AG08395 (cell line): Measurements from ENCODE around the gene RAB7A.
A peak's percentile ranks its signal among the peaks of the same experiment; 100 is the strongest.
"Not testable (repeated sequence)": the region's sequence is repeated elsewhere in the genome, so short reads cannot be mapped to it uniquely, and the experiment has no call there.

Experiments used
- DNase-seq: peaks from one replicate; pipeline ENCODE4 v3.0.0; 2012; ENCODE audit warnings: mixed read lengths, low spot score

RAB7A gene

DNA sequence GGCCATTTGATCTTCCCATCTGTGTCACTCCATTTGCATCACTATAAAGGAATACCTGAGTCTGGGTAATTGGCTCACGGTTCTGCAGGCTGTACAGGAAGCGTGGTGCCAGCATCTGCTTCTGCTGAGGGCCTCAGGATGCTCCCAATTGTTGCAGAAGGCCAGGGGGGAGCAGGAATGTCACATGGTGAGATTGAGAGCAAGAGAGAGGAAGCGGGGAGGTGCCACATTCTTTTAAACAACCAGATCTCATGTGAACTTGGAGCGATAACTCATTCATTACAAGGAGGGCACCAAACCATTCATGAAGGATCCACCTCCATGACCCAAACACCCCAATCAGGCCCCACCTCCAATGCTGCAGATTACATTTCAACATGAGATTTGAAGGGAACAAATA is 13.1 kb upstream of the RAB7A start:
- no peak for DNase-seq

DNA sequence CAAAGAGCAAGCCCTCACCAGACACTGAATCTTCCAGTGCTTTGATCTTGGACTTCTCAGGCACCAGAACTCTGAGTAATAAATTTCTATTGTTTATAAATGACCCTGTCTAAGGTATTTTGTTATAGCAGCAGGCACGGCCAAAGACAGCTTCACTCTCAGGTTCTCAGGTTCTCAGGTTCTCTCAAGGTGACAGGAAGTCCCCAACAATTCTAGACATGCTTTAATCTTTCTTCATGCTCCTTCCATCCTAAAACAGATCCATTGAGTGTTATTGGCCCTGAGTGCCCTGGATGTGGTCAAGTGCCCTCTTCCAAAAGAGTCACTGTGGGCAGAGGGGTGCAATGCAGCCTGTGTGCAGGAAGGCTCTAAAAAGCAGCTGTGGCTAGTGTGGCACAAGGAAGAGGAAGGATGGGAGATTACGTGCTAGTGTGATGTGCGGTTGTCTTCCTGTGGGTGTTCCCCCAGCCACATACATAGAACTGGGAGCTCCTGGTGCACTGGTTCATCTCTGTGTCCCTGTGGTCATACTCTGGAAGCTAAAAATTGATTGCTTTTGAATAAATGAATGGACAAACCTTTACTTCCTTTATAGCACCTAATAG is 11.0 kb upstream of the RAB7A start:
- DNase-seq = no peak

DNA sequence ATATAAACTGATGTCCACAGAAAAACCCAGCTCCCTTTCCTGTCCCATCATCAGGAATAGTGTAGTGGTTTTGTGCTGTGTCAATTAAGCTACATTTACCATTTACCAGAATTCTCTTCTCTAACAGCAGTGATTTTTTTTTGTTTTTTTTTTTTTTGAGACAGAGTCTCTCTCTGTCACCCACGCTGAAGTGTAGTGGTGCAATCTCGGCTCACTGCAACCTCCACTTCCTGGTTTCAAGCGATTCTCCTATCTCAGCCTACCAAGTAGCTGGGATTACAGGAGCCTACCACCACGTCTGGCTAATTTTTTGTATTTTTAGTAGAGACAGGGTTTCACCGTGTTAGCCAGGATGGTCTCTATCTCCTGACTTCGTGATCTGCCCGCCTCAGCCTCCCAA is 7.1 kb upstream of the RAB7A start:
- not testable (repeated sequence) for DNase-seq

DNA sequence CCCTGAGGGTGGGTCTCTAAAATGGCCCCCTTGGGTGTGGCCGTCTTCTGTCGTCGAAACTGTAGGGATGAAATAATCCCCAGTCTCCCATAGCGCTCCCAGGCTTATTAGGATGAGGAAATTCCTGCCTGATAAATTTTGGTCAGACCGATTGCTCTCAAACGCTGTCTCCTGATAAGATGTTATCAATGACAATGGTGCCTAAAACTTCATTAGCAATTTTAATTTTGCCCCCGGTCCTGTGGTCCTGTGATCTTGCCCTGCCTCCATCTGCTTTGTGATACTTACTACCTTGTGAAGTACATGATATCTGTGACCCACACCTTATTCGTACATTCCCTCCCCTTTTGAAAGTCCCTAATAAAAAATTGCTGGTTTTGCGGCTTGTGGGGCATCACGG is 5.1 kb upstream of the RAB7A start:
- DNase-seq = no peak

DNA sequence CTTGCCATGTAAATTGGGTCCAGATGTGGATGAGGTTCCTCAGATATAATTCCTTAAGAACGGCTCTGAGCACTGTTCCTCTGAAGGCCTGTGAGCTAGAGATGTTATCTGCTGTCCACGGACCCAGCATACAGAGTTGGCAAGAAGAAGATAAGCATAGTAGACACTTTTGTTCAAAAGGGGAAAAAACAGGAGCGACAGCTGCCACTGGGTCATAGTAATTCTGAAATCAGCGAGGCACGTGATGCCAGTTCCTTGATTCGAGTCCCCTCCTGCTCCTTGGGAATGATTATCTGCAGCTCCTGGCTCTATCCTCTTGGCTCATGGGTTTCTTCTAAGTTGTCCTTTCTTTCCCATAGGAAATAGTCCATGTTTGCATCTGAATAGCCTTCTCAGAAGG is 2.5 kb upstream of the RAB7A start:
- no peak for DNase-seq

DNA sequence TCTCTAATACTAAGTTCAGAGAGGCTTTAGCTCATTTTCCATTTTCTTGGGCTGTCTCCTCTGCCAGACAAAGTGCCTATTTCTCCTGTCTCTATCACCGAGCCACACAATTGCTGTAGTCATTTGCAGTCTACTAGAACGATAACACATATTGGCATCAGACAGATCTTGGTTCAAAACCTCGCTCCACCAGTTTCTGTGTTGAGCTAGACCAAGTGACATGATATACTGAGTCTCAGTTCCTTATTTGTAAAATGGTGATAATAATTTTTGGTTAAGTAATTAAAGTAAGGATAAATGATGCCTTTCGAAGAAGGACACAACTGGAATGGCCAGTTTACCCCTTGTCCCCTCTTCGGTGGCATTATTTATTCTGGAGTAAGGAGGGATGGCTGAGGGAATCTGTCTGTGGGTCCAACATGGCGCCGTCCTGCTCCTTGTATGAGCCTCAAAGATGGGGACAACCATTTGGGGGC is 398 bp upstream of the RAB7A start:
- DNase-seq = no peak

DNA sequence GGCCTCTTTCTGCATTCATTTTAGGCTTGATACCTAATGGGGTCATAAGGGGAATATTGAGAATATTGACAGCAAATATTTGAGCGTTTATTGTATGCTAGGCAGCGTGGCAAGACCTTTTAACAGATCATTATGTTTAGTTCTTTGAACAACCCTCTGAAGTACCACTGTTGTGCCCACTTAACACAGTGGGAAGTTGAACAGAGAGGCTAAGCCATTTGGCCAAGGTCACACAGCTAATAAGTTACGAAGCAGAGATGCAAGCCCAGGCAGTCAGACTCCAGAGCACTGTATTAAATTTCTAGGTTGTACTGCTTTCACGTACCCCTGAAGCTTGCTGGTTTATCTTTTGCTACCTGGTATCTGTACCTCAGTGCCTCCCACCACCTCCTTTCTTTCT is 1.1 kb downstream of the RAB7A start:
- no peak for DNase-seq

DNA sequence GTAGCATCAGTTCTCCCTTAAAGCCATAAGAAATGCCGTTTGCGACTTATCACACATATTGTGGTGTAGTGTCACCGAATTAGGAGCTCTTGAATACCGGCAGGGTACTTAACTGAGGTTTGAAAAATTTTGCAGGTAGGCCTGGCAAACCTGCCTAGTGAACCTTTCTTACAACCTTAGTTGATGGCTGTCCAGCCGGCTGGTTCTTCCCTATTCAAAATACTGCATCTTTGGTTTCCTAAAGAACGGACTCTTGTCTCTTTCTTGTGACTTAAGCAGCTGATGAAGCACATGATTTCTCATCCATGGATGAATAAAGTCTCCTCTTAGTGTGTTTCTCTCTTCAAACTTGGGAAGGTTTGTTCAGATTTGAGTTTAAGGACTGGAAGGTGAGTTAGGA is 1.5 kb downstream of the RAB7A start:
- no peak for DNase-seq

DNA sequence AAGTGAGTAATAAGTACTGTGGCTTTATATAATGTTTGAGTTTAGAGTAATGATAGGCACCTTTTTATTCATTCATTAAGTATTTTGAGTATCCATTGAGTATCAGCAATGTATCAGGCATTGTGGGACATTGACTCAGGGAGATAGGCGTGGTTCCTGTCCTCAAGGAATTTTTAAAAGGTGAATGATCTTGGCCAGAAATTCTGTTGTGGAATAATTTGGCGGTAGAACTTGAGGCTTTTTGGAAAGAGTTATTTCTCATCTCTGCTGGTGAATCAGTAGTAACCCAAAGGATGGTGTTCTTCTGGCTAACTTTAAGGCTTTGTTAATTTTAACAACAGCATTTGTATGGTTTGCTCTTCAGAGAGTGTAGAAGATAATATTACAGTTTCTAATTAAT is 2.0 kb downstream of the RAB7A start:
- DNase-seq = peak; percentile 30

DNA sequence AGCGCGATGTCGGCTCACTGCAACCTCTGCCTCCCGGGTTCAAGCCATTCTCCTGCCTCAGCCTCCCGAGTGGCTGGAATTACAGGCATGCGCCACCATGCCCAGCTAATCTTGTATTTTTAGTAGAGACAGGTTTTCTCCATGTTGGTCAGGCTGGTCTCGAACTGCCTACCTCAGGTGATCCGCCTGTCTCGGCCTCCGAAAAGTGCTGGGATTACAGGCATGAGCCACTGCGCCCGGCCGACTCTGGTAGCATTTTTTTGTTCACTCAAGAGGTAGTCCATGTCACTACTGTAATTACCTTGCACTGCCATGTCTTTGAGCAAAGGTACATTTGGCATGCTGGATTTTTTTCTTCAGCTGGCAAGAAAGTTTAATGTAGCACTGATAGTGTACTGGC is 2.5 kb downstream of the RAB7A start:
- not testable (repeated sequence) for DNase-seq

DNA sequence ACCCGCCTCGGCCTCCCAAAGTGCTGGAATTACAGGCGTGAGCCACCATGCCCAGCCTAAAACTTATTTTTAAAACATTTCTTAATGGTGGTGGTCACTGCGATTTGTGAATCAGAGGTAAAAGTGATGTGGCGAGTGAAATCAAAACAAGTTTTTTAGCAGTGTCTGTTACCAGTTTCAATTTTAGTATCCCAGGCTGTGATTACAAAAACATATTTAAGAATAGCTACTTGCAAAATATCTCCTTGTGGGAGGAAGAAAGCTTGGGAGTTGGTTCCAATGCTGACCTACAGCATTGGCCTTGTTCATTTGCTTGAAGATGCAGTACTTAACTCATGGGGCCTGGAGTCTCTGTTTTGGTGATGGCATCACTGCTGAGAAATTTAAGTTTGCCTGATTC is 4.5 kb downstream of the RAB7A start:
- no peak for DNase-seq

DNA sequence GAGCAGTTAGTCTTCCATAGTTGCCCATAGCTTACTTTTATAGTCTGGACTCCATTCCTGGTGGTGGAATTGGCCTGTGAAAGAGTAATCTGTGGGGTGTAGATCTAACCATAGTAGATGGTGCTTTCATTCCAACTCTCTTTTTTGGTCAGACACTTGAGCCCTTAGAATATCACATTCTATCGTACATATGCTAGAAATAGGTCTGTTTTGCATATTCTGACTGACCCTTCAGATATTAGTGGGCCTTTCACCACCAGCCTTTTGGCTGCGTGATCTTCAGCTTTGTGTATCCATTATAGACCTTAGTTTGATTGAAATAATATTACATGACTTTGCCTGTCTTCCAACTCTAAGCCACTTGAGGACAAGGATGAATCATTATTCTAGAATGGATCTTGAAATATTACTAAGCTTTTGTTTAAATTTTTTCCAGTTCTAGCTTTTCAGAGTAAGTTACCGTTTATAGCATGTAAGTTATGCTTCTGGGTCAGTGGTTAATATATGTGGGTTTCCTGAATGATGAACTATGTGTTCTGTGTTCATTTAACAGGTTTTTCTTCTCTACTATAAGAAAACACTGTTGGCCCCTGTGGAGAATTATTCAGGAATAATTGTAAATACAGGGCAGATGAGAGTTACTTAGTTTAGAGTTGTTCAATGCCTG is 8.7 kb downstream of the RAB7A start:
- no peak for DNase-seq

DNA sequence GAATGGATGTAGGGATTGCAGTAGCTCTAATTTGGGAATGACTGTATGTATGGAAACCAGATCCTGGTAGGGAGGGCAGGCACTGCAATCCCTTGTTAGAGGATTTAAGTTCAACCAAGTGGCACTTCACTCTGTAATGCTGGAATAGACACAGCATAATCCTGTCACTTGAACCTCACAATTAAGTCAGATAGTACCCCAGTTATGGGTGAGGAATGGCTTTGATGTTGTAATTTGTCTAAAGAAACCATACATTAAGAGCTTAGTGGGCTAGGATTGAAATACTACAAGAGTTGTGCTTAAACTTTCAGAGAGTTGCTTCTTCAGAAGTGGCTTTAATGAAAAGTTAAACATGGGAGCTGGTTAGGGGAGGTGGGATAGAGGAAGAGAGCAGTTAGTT is 9.3 kb downstream of the RAB7A start:
- no peak for DNase-seq

DNA sequence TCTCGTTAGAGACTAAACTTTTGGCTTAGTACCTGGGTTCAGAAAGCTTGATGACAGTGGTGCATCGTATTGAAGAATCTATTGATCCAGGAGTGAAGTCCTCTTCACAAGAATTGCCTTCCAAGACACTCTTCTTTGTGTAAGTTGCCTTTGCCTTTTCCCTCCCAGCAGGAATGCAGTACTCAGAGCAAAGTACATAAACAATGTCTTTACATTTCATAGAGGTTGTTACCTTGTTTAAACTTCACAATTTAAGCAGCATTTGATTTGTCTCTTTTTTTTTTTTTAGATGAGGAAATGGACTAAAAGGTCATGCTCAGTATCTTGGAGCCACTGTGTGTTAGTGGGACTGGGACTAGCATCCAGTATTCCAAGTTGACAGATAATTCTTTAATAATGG is 9.9 kb downstream of the RAB7A start:
- DNase-seq = no peak

DNA sequence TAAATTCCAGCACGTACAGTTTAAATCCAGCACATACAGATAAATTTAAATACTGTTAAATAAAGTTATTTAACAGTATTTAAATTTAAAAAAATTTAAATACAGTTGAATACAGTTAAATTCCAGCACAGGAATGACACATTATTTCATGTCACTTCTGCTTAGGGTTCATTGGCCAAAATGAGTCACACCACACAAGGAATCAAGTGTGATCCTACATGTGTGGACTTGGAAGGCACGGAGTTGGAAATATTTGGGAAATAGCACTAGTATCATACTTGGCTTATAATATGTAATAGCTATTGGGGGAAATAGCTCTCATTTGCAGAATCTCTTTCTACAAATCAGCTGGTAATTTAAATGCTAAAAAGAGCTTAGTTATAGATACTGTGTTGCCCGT is 10.6 kb downstream of the RAB7A start:
- peak; percentile 65 for DNase-seq

DNA sequence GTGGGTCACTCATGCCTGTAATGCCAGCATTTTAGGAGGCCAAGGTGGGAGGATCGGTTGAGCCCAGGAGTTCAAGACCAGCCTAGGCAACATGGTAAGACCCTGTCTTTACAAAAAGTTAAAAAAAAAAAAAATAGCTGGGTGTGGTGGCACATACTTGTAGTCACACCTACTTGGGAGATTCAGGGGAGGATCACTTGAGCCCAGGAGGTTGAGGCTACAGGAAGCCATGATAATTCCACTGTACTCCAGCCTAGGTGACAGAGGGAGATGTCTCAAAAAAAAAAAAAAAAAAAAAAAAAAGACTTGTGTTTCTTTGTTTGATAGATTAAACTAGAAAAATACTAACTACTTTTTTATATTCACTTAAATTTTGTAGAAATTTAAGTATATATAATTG is 14.6 kb downstream of the RAB7A start:
- DNase-seq = no peak

DNA sequence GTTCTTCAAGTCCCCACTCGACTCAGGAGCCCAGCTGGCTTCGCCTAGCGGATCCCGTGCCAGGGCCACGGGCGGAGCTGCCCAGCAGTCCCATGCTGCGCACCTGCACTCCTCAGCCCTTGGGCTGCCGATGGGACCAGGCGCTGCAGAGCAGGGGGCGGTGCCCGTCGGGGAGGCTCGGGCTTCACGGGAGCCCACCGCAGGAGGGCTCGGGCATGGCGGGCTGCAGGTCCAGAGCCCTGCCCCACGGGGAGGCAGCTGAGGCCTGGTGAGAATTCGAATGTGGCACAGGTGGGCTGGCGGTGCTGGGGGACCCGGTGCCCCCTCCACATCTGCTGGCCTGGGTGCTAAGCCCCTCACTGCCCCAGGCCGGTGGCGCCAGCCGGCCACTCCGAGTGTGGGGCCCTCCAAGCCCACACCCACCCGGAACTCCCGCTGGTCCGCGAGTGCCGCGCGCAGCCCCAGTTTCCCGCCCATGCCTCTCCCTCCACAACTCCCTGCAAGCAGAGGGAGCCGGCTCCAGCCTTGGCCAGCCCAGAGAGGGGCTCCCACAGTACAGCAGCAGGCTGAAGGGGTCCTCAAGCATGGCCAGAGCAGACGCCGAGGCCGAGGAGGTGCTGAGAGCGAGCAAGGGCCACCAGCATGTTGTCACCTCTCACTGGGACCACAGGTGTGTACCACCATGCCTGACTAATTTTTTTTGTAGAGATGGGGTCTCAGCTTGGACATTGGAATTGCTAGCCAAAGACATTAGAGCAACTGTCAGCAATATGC is 17.0 kb downstream of the RAB7A start:
- no peak for DNase-seq

DNA sequence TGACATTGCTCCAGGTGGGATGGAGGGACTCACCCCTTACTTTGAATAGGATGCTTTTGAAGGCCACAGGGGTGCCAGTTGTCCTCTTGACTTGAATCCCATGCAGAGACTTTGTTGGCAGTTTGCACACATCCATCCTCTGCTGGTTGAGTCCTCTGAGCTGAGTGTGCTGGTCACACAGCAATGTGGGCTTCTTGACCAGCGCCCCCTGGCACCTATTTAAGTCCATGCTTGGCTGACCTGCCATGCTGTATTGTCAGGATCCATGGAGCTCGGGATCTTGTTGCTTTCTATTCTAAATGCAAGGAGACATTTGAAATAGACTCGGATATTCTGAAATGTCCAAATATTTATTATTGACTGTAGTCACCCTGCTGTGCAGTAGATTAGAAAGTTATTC is 19.8 kb downstream of the RAB7A start:
- DNase-seq = no peak

DNA sequence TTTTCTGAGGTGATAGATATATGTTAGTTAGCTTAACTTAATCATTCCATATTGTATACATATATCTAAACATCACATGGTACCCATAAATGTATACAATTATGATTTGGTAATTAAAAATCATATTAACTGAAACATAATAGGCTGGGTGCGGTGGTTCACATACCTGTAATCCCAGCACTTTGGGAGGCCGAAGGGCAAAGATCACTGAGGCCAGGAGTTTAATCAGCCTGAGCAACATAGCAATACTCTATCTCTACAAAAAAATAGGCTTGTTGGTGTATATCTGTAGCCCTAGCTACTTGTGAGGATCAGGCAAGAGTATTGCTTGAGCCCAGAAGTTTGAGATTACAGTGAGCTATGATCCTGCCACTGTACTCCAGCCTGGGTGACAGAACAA is 20.9 kb downstream of the RAB7A start:
- no peak for DNase-seq

DNA sequence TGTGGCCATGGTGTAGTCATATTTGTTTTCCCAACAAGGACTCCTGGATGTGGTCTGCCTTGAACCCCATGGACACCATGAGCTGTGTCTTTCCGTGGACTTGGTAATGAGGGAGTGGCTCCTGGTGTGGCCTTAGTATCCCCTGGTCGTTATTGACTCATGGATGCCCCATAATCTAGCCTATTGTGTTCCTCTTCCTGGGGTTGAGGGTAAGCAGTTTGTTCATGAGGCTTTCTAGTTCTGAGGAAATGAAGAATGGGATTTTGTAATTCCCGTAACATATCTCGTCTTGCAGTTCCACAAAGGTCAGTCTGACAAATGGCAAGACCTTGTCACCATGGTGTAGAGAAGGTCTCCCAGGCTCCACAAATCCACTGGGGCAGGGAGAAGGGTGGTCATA is 22.6 kb downstream of the RAB7A start:
- DNase-seq = no peak

DNA sequence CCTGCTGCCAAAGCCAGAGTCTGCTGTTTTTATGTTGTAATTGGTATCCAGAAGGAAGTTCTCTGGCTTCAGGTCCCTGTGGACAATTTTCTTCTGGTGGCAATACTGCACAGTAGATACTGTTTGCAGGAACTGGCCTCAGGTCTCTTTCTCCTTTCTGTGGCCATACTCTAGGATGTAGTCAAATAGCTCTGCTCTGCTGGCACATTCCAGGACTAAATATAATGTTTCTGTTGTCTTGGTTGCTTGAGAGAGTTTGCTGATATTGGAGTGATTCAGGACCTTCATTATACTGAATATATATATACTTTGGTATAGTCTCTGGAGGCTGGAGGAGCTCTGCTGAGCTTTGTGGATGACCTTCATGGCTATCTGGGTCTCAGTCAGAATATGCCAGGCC is 23.1 kb downstream of the RAB7A start:
- DNase-seq = no peak

DNA sequence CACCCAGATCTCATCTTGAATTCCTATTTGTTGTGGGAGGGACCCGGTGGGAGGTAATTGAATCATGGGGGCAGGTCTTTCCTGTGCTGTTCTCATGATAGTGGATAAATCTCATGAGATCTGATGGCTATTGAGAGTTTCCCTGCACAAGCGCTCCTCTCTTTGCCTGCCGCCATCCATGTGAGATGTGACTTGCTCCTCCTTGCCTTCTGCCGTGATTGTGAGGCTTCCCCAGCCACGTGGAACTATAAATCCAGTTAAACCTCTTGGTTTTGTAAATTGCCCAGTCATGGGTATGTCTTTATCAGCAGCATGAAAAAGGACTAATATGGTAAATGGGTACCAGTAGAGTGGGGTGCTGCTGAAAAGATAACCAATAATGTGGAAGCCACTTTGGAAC is 23.6 kb downstream of the RAB7A start:
- DNase-seq = not testable (repeated sequence)

DNA sequence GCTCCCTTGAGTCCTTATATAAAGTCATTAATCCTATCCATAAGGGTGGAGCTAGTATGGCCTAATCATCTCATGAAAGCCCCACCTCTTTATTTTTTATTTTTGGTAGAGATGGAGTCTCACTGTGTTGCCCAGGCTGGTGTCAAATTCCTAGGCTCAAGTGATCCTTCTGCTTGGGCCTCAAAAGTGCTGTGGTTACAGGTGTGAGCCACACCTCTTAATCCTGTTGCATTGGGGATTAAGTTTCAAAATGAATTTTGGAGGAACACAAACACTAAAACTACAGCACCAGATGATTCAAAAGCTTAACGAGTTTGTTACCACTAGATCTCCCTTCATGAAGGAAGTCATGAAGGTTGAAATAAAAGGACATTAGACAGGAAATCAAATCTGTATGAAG is 27.7 kb downstream of the RAB7A start:
- no peak for DNase-seq
